Fibroblast of the aortic adventitia (primary cell): ENCODE results near the gene PRSS8. TPM values are rescaled to one million over a fixed set of nuclear protein-coding genes. Genes with fewer than 3 reads are reported as not detected.

Source experiments
- DNase-seq: peaks from one replicate; pipeline ENCODE4 v3.0.0-alpha.2; 2010; ENCODE audit warnings: low read depth
- H3K4me3 ChIP-seq: 2 replicates; pipeline ENCODE4 v1.5.1; 2011; ENCODE audit warnings: low read depth, mild to moderate bottlenecking, control low read depth, low read length, moderate library complexity
- CTCF ChIP-seq: IDR thresholded peaks from 2 replicates; pipeline ENCODE4 v1.5.1; 2011; ENCODE audit warnings: mild to moderate bottlenecking, low read length, control low read depth, inconsistent platforms; ENCODE audit not compliant: insufficient read depth
- total RNA-seq: library from RNA; depleted of rRNA; stranded (reverse); fragments of >200 nt; gene quantifications from 2 replicates; pipeline ENCODE4 v1.2.3, GENCODE V29; 2012; ENCODE audit warnings: low replicate concordance

Gene PRSS8
- total RNA-seq, 1 donor, result not detected

DNA sequence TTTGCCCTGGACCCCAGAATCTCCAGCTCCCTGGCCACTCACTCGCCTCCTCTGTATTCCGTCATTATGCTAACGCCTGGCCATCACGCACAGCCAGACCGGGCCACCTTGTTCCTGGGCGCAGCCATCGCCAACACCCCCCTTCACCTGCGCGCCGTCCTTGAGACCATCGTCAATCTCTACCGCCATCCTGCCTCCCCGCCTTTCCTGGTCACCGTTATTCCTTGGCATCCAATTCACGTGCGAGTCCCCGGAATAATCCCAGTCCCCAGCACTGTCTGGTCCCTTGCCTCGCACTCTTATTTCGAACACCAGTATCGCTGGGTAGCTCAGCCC lies 41.5 kb downstream of the PRSS8 start:
- peak overlapping the region; percentile 94 for H3K4me3 ChIP-seq
- DNase-seq, result peak; percentile 10
- no peak for TF ChIP-seq CTCF

GRCh38 chr16:31093132-31093703 lies 42.3 kb downstream of the PRSS8 start:
- TF ChIP-seq CTCF, result no peak
- DNase-seq, result no peak
- peak overlapping the region; percentile 94 for H3K4me3 ChIP-seq

GRCh38 chr16:31092330-31092729 lies 43.2 kb downstream of the PRSS8 start:
- no peak for TF ChIP-seq CTCF
- H3K4me3 ChIP-seq, result no peak overlapping the region
- no peak for DNase-seq

DNA sequence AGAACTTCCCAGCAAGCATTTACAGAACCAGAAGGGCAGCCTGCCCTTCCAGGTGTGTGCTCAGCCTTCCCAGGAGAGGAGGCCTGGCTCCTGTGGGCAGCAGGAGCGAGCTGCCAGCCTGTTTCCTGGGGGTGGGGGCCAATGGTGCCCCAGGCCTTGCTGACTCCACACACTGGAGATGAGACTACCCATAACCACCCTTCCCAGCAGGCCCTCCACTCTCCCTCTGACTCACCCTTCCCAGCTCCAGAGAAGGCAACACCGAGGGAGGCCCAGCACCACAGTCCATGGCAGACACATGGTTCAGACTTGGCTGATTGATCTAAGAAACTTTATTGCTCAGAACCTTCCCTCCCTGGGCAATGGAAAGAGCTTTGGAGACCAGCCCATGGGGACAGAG lies 45.0 kb downstream of the PRSS8 start:
- no peak for TF ChIP-seq CTCF
- peak; percentile 8 for DNase-seq
- no peak overlapping the region for H3K4me3 ChIP-seq

- TF ChIP-seq CTCF, result no peak
- no peak for DNase-seq
- no peak overlapping the region for H3K4me3 ChIP-seq
Measured at GRCh38 chr16:31089199-31089598, 46.3 kb downstream of the PRSS8 start.

DNA sequence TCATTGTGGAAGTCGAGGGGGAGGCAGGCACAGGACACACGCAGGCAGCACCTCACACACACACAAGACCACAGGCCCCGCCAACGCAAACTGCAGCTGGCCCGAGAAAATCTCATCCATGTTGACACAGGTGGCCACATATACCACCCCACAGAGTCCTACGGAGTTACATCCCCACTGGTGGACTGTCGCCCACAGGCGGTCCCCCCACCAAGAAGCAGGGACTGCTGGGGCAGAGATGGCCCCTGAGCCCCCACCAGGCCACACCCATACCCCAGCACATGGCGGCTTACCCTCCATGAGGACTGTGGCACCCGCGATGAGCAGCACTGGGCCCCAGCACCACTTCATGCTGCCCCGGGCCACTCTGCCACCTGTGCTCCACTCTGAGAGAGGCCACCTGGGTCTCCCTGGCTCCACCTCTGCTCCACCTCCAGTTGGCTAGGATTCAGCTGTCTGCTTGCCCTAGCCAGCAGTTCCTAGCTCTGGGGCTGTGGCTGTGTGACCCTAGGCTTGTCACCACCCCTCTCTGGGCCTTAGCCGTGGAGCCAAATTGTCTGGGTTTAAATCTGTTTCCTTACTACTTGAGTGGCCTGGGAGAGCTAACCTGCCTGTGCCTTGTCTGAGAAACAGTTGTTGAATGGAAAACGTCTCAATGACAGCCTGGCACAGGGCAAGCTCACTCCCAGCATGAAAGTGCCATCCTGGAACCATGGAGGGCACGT lies 46.9 kb downstream of the PRSS8 start, which contains the start of gene PRSS53:
Gene PRSS53 (minus strand): TSS at position 485 of the 725 bp plus-strand sequence. CDS start 134 bp downstream, at position 351.
- DNase-seq, result no peak
- no peak for TF ChIP-seq CTCF
- H3K4me3 ChIP-seq, result no peak within 1 kb of the TSS
